ENCODE measurements around the gene CLTB. TPM values are rescaled to one million over a fixed set of nuclear protein-coding genes. Genes with fewer than 3 reads are reported as not detected.

The CLTB gene
- polyA plus RNA-seq, 1 of the 3 experiments (the other 2 are of a cell fraction), result 91.2 TPM

DNA sequence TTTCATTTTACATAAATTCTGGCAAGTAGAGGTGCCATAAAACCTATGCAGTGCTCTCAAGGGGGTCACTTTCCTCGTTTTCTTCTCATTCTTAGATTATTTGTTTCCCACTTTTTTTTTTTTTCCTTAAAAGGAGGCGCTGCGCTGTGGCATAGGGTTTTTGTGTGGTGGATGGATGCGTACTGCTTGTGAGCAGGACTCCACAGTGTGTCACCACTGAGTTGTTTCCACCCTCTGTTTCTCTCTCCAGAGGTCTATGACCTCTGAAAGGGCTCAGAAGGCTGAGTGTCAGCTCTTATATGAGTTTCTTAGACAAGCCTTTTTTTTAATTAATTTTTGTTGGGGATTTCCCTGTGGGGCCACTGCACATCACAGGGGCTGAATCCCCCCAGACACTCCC lies 13.6 kb upstream of the CLTB start:
- WGBS (ENCODE audit: low lambda C conversion rate), result 69% methylated on average over 4 of the region's 4 CpGs

More for the DNA sequence above, 13.6 kb upstream of the CLTB start:
- Histone ChIP-seq H3K79me2 (ENCODE audit: insufficient read depth) (no peaks in the 10 kb centered on the region), H3K9me2 (no peaks in the 10 kb centered on the region), H3K36me3 (replicated peaks in 1 of 2; ENCODE audit: control insufficient read depth in 1 of 2, insufficient read depth in 2 of 2, low read length in 1 of 2) (no peaks in the 10 kb centered on the region), H3K9ac (no peak overlapping the region), H4K20me1 (ENCODE audit: insufficient read depth) (no peaks in the 10 kb centered on the region), H3K4me3 (ENCODE audit: low read depth in 2 of 2, low read length in 1 of 2) (no peak overlapping the region), H3K4me1 (ENCODE audit: control insufficient read depth in 1 of 2, insufficient read depth in 2 of 2, low read depth in 1 of 2, low read length in 1 of 2) (no peaks in the 10 kb centered on the region), H3K27me3 (ENCODE audit: insufficient read depth) (no peaks in the 10 kb centered on the region; the same call in 1 of the 2 replicates), H3K27ac (ENCODE audit: low read depth in 2 of 2, low read length in 1 of 2) (no peak overlapping the region), H3K9me3 (no peaks in the 10 kb centered on the region), H3F3A (replicated peaks; ENCODE audit: insufficient read depth) (no peaks in the 10 kb centered on the region), H3K4me2 (no peak overlapping the region), H2AFZ (ENCODE audit: low read depth) (no peak overlapping the region)
- no peak for DNase-seq
- TF ChIP-seq TAF1 (IDR thresholded peaks at IDR 0.05; ENCODE audit: borderline replicate concordance, low read depth, low read length), result no peak
- TF ChIP-seq, protein P1, sequence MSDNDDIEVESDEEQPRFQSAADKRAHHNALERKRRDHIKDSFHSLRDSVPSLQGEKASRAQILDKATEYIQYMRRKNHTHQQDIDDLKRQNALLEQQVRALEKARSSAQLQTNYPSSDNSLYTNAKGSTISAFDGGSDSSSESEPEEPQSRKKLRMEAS (IDR thresholded peaks at IDR 0.05; ENCODE audit: low read depth), result no peak
- TF ChIP-seq, protein P2, sequence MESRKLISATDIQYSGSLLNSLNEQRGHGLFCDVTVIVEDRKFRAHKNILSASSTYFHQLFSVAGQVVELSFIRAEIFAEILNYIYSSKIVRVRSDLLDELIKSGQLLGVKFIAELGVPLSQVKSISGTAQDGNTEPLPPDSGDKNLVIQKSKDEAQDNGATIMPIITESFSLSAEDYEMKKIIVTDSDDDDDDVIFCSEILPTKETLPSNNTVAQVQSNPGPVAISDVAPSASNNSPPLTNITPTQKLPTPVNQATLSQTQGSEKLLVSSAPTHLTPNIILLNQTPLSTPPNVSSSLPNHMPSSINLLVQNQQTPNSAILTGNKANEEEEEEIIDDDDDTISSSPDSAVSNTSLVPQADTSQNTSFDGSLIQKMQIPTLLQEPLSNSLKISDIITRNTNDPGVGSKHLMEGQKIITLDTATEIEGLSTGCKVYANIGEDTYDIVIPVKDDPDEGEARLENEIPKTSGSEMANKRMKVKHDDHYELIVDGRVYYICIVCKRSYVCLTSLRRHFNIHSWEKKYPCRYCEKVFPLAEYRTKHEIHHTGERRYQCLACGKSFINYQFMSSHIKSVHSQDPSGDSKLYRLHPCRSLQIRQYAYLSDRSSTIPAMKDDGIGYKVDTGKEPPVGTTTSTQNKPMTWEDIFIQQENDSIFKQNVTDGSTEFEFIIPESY (IDR thresholded peaks at IDR 0.05; ENCODE audit: borderline replicate concordance, low read depth), result no peak
- TF ChIP-seq RFX5 (IDR thresholded peaks at IDR 0.05; ENCODE audit: low read length), result no peak
- TF ChIP-seq JUND (IDR thresholded peaks at IDR 0.05), result no peak
- no peak for TF ChIP-seq EP300 (IDR thresholded peaks at IDR 0.05; ENCODE audit: borderline replicate concordance in 1 of 2, low read depth in 1 of 2, low read length in 1 of 2)
- no peak for TF ChIP-seq SMC3 (IDR thresholded peaks at IDR 0.05; ENCODE audit: low read depth, low read length)
- TF ChIP-seq, protein P3, sequence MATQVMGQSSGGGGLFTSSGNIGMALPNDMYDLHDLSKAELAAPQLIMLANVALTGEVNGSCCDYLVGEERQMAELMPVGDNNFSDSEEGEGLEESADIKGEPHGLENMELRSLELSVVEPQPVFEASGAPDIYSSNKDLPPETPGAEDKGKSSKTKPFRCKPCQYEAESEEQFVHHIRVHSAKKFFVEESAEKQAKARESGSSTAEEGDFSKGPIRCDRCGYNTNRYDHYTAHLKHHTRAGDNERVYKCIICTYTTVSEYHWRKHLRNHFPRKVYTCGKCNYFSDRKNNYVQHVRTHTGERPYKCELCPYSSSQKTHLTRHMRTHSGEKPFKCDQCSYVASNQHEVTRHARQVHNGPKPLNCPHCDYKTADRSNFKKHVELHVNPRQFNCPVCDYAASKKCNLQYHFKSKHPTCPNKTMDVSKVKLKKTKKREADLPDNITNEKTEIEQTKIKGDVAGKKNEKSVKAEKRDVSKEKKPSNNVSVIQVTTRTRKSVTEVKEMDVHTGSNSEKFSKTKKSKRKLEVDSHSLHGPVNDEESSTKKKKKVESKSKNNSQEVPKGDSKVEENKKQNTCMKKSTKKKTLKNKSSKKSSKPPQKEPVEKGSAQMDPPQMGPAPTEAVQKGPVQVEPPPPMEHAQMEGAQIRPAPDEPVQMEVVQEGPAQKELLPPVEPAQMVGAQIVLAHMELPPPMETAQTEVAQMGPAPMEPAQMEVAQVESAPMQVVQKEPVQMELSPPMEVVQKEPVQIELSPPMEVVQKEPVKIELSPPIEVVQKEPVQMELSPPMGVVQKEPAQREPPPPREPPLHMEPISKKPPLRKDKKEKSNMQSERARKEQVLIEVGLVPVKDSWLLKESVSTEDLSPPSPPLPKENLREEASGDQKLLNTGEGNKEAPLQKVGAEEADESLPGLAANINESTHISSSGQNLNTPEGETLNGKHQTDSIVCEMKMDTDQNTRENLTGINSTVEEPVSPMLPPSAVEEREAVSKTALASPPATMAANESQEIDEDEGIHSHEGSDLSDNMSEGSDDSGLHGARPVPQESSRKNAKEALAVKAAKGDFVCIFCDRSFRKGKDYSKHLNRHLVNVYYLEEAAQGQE (IDR thresholded peaks at IDR 0.05; ENCODE audit: low read depth, low read length), result no peak
- TF ChIP-seq GABPA (IDR thresholded peaks at IDR 0.05; ENCODE audit: low read depth), result no peak
- TF ChIP-seq CHD2 (IDR thresholded peaks at IDR 0.05; ENCODE audit: low read length, partially characterized antibody), result no peak
- TF ChIP-seq NFIC (IDR thresholded peaks at IDR 0.05; ENCODE audit: borderline replicate concordance), result no peak
- no peak for TF ChIP-seq MXI1 (IDR thresholded peaks at IDR 0.05; ENCODE audit: low read depth, low read length)
- TF ChIP-seq YY1 (IDR thresholded peaks at IDR 0.05; ENCODE audit: low read depth), result no peak
- TF ChIP-seq FOSL2 (IDR thresholded peaks at IDR 0.05; ENCODE audit: borderline replicate concordance, low read depth), result no peak
- ChIA-PET POLR2A (no interaction called here), CTCF (interaction anchor here (1.5 to 3.4 kb wide), 2 partner anchors 14 to 18 kb away, joined by 4 to 15 read pairs; partner anchors contain the start of genes CLTB and FAF2)
